VCaP (cell line): ENCODE results near the gene EWSR1.

Experiments
- H3K27ac ChIP-seq: fragments of 450-650 bp; 2 replicates; pipeline ENCODE4 v1.5.1; 2017
- TF ChIP-seq, protein P1 (sequence below): fragments of 450-650 bp; conservative IDR thresholded peaks from 2 replicates; pipeline ENCODE4 v1.5.1; 2017; ENCODE audit warnings: mild to moderate bottlenecking, moderate library complexity

EWSR1 gene, protein sequence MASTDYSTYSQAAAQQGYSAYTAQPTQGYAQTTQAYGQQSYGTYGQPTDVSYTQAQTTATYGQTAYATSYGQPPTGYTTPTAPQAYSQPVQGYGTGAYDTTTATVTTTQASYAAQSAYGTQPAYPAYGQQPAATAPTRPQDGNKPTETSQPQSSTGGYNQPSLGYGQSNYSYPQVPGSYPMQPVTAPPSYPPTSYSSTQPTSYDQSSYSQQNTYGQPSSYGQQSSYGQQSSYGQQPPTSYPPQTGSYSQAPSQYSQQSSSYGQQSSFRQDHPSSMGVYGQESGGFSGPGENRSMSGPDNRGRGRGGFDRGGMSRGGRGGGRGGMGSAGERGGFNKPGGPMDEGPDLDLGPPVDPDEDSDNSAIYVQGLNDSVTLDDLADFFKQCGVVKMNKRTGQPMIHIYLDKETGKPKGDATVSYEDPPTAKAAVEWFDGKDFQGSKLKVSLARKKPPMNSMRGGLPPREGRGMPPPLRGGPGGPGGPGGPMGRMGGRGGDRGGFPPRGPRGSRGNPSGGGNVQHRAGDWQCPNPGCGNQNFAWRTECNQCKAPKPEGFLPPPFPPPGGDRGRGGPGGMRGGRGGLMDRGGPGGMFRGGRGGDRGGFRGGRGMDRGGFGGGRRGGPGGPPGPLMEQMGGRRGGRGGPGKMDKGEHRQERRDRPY

DNA sequence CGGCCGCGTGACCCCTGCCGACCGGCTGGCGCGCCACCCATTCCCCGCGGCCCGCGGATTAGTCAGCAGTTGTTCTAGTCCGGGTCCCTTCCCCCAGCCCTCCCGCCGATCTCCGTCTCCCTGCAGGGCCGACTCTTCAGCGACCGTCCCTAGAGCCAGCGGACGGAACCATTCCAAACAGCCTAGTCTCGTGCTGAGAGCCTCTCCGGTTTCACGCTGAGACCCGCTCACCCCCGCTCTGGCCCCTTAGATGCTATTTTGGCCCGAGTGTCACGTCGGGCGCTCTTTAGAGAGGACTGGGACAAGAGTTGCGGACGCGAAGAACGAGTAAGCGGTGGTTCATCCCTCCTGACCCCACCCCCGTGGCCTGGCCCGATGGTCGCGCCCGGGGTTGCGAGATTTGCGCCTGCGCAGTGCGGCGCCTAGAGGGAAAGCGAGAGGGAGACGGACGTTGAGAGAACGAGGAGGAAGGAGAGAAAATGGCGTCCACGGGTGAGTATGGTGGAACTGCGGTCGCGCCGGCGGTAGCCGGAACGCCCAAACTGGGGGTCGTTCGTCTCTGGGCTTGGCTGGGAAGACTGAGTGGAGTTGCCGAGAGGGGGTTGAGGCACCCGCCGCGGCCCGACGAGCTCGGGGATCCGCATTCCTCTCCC, at the start of gene EWSR1, which contains the start of gene RHBDD3:
Gene EWSR1, plus strand, starts transcription at position 411 of the 653 bp plus-strand sequence. Its CDS starts 69 bp downstream, at position 480.
Gene RHBDD3, minus strand, starts transcription at position 124 of the 653 bp plus-strand sequence. CDS start 2,355 bp downstream, outside the sequence.
- TF ChIP-seq, protein P1, sequence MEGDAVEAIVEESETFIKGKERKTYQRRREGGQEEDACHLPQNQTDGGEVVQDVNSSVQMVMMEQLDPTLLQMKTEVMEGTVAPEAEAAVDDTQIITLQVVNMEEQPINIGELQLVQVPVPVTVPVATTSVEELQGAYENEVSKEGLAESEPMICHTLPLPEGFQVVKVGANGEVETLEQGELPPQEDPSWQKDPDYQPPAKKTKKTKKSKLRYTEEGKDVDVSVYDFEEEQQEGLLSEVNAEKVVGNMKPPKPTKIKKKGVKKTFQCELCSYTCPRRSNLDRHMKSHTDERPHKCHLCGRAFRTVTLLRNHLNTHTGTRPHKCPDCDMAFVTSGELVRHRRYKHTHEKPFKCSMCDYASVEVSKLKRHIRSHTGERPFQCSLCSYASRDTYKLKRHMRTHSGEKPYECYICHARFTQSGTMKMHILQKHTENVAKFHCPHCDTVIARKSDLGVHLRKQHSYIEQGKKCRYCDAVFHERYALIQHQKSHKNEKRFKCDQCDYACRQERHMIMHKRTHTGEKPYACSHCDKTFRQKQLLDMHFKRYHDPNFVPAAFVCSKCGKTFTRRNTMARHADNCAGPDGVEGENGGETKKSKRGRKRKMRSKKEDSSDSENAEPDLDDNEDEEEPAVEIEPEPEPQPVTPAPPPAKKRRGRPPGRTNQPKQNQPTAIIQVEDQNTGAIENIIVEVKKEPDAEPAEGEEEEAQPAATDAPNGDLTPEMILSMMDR = no peak
- peak within 1 kb of the TSS; percentile 99 for H3K27ac ChIP-seq

DNA sequence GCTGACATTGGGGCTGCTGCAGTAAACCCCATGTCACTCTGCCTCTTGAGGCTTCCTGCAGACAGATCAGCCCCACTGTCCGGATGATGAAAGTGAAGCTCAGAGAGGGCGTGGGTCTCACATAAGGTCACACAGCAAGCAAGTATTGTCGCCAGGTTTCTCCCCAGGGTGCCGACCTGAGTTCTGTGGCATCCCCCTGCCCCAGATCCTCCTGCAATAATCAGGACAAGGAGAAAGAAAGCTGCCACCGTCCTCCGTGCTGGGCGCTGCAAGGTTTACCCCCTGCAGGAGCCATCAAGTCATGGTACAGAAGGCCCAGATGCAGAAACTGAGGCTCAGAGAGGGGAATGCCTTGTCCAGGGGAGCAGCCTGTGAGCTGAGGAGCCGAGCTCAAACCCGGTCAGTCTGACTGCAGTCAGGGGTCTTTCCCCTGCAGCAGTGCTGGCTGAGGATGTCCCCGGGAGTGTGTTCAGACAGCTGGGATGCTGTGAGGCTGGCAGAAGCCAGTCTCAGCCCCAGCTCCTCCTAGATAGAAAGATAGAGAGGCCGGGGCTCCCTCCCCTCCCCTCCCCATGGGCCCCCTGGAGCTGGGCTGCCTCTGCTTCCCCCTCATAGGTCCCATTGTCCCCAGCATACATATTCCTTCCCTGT, 49.2 kb upstream of the EWSR1 start:
- TF ChIP-seq, protein P1 = no peak
- H3K27ac ChIP-seq = no peak overlapping the region

DNA sequence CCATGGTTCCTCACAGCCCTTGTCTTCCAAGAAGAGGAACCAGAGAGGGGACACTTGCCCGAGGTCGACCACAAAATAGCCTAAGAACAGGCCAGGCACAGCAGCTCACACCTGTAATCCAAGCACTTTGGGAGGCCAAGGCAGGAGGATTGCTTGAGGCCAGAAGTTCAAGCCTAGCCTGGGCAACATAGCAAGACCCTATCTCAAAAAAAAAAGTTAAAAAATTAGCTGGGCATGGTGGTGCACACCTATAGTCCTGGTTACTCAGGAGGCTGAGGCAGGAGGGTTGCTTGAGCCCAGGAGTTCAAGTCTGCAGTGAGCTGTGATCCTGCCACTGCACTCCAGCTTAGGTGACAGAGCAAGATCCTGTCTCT, 48.7 kb upstream of the EWSR1 start:
- H3K27ac ChIP-seq = peak overlapping the region; percentile 75; the same call in 1 of the 2 replicates

DNA sequence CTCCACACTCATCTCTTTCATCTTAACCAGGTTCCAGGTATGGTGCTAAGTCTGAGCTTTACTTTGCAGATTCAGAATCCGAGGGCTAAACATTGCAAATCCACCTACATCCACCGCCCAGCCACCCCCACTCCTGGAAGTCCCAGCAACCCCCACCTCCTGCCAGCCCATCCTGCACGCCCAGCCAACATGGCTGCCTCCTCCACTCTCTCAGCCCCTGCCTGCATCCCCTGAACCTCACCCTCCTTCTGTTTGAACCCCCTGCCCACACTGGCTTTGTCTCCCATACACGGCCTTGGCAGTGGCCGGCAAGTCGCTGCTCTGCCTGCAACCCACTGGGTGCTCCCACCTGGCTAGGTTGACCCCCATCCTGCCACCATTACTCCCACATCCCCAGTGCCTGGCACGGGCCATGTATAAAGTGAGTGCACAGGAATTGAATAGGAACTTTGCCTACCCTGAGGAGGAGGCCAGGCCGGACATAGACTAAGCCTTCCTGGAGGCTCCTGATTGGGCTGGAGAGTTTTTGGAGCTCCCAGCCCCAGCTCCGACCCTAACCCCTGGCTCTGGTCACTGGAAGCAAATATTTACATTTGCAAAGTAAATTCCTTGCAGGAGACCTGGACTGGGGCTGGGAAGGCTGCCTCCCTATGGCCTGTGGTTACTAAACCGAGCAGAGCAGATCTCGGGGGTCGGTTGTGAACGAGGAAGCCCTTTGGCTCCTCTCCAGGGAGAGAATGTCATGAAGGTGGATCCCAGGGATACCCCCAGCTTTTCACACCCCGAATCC, 48.0 kb upstream of the EWSR1 start:
- peak overlapping the region; percentile 75 for H3K27ac ChIP-seq
- TF ChIP-seq, protein P1 = no peak

DNA sequence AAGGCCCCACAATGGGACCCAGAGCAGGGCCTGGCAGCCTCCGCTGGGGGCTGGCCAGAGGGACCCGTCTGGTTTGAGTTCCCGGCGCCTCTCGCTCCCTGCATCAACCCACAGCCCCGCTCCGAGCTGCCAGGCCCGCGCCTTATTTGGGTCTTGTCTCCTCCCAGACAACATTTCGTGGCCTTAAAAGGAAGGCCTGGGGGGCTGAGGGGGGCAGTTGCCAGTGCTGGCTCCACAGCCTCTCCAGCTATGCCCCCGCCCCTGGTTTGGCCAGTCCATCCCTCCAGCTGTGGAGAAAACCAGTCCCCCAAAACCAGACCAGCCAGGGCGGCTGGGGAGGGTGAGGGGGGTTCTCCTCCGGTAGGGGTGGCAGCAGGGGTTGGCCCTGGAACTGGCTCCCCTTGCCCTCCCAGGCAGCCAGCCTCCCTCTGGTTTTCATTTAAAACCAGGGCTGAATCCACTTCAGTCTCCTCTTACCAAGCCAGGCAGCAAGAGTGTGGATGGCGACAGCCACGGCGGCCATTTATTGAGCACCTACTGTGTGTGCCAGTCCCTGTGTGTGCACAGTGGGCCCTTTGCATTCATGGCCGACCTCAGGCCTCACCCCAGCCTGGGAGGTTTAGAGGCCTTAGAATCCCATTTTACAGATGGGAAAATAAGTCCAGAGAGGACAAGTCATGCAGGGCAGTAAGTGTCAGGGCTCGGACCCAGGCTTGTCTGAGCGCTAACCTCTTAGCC, 43.8 kb upstream of the EWSR1 start:
- TF ChIP-seq, protein P1 = no peak
- H3K27ac ChIP-seq = no peak overlapping the region

DNA sequence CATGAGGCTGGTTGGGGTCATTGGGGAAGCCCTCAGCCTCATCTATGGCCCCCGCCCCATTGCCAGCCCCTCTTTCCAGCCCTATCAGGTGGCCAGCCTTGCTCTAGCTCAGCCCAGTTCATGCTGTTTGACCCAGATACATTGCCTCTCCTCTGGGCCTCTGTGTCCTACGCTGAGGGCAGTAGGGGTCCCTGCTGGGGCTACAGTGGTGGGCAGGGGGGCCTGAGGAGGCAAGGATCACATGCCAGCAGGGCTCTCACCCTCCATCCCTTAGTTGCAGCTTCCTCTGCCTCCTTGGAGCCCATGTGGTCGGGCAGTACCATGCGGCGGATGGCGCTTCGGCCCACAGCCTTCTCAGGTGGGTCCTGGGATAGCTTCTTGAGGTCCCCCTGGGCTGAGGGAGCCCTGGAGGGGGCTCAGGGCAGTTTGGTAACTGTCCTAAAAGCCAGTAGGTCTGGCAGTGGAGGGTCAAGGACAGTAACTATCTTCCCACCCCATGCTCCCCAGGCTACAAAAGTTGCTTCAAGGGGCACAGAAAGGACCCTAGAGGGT, 43.1 kb upstream of the EWSR1 start:
- TF ChIP-seq, protein P1 = no peak
- H3K27ac ChIP-seq = no peak overlapping the region
